Vagina (tissue), 2 donors: ENCODE data around the gene RNU6-8.

Experiments used
- POLR2A ChIP-seq, 2 donors: fragments of 450-650 bp; IDR thresholded peaks; one replicate each; pipeline ENCODE4 v1.6.1; 2017; ENCODE audit warnings: antibody characterized with exemption in 2 of 2, mild to moderate bottlenecking in 2 of 2, moderate library complexity in 2 of 2
- POLR2AphosphoS5 ChIP-seq, 2 donors: sonication (generic); formaldehyde crosslinking; IDR thresholded peaks; one replicate each; pipeline ENCODE4 v1.9.0; 2017; ENCODE audit warnings: antibody characterized with exemption in 2 of 2, mild to moderate bottlenecking in 2 of 2, low read depth in 1 of 2; ENCODE audit not compliant: insufficient read depth in 1 of 2
- TF ChIP-seq, protein P1 (sequence below), 3 experiments: fragments of 450-650 bp in 2 of 3; fragments of 200-600 bp in 1 of 3; sonication (generic) in 1 of 3; IDR thresholded peaks; one replicate each; pipeline ENCODE4 v1.5.1; 2017 to 2019; ENCODE audit warnings: antibody characterized with exemption in 3 of 3, mild to moderate bottlenecking in 2 of 3, moderate library complexity in 2 of 3

DNA sequence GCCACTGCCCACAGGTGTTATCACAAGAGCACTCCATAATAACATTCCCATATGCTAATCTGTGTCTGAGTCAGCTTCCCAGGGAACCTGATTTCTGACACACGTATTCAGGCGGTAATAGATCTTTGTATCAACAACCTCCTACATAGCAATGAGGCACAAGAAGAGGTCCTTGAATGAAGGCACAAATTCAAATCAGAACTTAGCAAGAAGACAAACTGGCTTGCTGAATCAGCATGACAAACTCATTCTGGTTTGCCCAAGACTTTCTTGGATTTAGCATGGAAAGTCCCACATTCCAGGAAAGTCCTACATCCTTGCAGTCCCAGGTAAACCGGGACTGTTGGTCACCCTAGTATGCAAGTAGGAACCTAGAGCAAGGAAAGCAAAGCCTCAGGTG lies 35.2 kb downstream of the RNU6-8 start:
- TF ChIP-seq, protein P1, sequence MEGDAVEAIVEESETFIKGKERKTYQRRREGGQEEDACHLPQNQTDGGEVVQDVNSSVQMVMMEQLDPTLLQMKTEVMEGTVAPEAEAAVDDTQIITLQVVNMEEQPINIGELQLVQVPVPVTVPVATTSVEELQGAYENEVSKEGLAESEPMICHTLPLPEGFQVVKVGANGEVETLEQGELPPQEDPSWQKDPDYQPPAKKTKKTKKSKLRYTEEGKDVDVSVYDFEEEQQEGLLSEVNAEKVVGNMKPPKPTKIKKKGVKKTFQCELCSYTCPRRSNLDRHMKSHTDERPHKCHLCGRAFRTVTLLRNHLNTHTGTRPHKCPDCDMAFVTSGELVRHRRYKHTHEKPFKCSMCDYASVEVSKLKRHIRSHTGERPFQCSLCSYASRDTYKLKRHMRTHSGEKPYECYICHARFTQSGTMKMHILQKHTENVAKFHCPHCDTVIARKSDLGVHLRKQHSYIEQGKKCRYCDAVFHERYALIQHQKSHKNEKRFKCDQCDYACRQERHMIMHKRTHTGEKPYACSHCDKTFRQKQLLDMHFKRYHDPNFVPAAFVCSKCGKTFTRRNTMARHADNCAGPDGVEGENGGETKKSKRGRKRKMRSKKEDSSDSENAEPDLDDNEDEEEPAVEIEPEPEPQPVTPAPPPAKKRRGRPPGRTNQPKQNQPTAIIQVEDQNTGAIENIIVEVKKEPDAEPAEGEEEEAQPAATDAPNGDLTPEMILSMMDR (IDR thresholded peaks at IDR 0.05): no peak
- TF ChIP-seq POLR2A (IDR thresholded peaks at IDR 0.05) (no peak), POLR2AphosphoS5 (IDR thresholded peaks at IDR 0.05; ENCODE audit: insufficient read depth in 1 of 2, low read depth in 1 of 2) (no peak)
